ENCODE data around the gene DYNLT4.
"Not testable (repeated sequence)": the region's sequence is repeated elsewhere in the genome, so short reads cannot be mapped to it uniquely, and the experiment has no call there.

DYNLT4 gene, protein sequence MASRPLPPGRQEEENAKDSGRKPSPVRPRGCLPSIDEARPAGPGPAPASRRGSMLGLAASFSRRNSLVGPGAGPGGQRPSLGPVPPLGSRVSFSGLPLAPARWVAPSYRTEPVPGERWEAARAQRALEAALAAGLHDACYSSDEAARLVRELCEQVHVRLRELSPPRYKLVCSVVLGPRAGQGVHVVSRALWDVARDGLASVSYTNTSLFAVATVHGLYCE

DNA sequence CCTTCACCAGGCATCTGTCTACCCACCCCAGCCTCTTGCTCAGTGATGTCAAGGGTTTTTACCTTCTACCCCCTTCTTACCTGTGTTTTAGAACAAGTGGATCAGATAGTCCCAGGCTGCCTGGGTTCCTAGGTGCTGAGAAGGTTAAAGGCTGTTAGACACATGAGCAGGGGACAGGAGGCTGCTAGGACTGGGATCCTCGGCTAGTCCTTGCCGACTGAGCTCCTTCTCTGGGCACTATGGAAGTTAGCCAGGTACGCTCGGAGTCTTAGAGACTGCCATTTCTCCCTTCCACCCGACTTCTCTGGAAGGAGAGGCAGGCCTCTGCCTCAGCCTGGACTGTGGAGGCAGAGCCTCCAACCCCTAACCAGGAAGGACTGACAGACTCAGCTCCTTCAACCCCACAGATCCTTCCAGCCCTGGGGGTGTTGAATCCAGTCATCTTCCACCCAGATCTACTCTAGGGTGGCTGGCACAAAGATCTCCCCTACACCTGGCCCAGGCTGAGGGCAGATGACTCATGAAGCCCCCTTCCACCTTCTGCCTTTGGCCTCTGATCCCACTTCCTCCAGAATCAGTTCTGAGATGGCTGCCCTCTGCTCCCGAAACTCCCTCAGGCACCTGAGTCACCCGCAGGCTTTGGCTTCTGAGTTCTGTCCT is at the start of gene DYNLT4:
DYNLT4 (minus strand) TSS at position 648 of the 660 bp plus-strand sequence. CDS start 683 bp downstream, outside the sequence.
- DNase-seq (ENCODE audit: low read depth, low spot score) = no peak

DNA sequence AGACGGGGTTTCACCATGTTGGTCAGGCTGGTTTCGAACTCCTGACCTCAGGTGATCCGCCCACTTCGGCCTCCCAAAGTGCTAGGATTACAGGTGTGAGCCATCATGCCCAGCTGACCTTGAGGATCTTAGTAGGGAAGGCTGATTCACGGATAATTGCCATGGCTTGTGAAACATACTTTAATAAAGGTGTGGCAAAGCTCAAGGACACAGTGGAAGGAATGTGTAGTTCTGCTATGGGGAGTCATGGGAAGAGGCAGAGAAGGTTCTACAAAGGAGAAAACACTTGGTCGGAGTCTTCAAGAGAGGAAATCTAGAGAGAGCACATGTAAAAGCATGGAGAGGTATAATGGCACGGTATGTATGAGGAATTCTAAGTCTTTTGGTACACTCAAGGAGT is 48.6 kb upstream of the DYNLT4 start:
- no peak for DNase-seq (ENCODE audit: low read depth, low spot score)

DNA sequence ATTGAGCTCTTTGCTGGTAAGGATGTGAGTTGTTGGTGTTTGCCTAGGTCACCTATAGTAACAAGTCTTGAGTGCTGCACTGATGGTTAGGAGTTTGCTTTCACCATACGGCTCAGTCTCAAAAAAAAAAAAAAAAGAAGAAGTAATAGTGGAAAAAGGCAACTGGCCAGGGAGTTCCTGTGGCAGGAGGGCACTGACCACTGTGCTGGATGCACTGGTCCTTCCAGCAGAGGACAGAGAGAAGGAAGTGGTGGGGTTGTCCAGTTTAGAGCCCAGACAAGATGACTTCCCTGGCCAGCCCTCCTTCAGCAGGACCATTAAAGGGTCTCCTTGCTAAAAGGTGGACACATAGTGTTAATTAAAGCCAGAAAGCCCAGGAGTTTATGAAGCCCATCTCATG is 47.8 kb upstream of the DYNLT4 start:
- no peak for DNase-seq (ENCODE audit: low read depth, low spot score)

DNA sequence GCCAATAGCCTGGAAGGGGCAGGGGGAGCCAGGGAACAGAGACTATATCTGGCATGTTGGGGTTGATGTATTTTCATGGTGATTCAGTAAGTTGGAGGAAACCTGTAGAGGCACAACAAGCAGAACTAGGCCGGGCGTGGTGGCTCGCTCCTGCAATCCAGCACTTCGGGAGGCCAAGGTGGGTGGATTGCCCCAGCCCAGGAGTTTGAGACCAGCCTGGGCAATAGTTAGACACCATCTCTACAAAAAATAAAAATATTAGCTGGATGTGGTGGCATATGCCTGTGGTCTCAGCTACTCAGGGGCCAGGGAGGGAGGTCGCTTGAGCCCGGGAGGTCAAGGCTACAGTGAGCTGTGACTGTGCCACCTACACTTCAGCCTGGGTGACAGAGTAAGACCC is 46.0 kb upstream of the DYNLT4 start:
- DNase-seq (ENCODE audit: low read depth, low spot score) = no peak

DNA sequence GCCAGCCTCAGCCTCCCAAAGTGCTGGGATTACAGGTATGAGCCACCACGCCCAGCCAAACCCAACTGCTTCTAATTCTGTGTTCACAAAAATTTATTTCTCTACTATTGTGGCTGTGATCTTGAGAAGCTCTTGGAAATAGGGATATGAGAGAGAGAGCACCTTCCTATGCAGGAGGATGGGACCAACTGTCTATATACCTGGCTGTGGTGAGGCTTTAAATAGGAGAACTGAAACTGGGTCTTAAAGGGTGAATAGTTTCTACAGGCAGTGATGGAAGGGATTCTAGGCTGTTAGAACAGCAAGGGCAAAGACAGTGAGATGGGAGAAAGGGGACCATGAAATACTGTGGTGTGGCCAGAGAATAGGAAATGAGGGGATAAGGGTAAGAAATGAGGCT is 44.2 kb upstream of the DYNLT4 start:
- no peak for DNase-seq (ENCODE audit: low read depth, low spot score)

DNA sequence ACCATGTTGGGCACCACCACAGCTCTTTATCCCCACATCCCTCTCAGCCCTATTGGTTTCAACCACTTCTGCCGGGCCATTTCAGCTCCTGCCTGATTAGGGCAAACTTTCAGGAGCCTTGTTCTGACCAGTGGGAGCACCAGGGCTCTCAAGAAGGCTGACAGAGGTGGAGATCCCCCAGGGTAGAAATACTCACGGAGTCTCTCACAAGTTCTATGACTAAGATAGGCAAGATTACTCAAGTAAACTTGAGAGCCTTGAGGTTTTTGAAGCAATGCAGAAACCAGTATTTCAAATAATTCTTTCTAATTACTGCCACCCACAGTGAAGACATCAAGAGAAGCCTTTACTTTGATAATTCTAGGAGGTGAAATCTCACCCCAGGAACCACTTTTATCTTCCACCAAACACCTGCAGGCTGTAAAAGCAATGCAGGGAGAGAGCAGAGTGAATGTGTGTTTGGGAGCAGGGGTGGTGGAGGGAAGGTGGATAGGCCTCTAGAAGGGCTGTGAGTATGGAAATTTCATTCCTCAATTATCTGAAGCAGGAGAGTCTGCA is 42.5 kb upstream of the DYNLT4 start:
- no peak for DNase-seq (ENCODE audit: low read depth, low spot score)

DNA sequence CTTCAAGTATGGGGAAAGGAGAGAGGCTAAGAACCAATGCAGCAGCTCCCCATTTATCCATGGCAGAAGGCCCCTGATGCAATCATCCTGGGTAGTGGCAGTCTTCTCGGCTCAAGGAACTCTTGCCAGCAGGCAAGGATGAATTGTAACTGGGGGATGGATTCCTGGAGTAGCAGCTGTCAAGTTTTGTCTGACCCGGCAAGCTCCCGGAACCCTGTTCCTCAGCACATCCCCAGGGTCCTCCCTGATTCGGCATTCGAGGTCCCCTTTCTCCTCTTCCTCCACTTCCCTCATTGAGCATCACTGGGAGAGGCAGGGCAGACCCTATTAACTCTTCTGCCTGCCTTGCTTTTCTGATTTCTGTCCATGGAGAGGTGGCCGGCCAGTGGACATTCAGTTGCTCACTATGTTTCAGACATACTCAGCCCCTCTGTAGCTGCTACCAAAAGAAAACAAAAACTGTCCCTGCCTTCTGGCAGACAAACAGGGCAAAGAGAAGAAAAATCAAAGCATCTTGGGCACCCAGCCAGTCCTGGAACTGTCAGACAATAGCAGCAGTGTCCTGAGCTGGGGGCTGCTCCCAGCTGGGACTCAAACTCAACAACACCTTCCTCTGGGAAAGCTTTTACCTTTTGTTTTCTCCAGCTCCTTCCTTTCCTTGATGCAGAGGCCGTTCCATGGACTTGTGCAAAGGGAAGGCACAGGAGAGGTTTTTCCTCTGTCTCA is 41.5 kb upstream of the DYNLT4 start:
- DNase-seq (ENCODE audit: low read depth, low spot score) = no peak

DNA sequence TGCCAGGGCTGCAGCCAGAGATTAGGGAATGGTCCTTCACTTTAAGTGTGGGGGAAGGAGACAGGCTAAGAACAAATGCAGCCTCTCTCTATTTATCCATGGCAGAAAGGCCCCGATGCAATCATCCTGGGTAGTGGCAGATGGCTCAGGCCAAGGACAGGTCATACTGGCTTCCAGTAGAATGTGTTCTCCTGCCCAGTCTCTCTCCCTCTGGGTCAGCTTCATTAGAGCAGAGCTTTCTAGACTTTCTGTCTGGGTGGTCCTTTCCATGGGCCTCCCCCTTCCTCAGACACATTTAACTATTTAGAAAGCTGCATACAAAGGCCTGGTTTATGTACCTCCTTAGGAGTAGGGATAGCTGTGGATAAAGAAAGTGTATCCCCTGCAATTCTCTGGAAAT is 40.7 kb upstream of the DYNLT4 start:
- DNase-seq (ENCODE audit: low read depth, low spot score) = no peak

DNA sequence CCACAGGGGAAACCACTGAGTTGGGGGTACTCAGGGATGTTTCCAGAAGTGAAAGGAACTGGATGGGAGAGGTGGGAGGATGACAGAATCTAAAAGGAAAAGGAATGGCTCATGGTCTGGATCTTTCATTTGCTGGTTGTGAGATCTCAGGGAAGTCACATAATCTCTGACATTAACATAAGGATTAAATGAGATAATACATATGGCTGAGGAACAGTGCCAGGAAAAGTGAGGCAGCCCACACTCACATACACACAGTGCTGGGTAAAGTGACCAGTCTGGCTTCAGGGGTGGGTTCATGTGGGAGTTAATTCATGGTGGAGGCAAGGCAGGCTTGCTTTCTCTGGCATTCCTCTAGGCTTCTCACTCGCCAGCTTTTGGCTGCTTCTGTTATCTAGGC is 39.8 kb upstream of the DYNLT4 start:
- no peak for DNase-seq (ENCODE audit: low read depth, low spot score)

DNA sequence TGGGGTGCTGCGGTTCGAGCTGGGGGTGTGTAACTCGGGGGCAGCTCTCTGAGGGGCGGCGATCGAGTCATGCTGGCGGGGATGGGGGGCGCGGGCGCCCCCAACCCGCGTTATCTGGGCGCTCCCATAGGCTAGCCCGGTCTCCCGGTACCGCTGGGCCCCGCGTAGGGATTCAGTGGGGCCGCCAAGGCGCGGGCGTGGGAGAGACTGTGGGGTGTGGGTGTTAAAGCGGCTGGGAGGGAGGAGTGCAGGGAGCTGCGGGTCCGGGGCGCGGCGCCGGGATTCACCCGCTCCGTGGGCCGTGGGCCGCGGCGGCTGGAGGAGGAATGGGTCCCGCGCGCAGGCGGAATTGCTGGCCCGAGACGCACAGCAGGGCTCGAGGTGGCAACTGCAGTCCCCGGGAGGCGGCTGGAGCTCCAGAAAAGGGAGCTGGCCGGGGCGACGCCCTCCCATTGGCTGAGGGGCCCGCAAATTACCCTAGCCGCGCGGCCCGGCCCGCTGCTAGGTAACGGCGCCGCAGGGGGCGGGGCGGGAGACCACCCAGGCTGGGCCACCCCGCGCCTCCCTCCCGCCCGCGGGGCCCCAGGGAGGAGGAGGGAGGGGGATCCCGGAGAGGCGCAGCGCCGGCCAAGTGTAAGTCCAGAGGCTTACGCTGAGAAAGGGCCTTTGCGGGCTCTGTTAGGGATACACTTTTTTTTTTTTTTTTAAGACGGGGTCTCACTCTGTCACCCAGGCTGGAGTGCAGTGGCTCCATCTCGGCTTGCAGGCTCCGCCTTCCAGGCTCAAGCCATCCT is 35.9 kb upstream of the DYNLT4 start, which contains the start of gene PTCH2:
PTCH2 (minus strand) TSS at position 392 of the 794 bp plus-strand sequence; CDS start at position 71, 321 bp downstream.
- DNase-seq (ENCODE audit: low read depth, low spot score) = no peak

DNA sequence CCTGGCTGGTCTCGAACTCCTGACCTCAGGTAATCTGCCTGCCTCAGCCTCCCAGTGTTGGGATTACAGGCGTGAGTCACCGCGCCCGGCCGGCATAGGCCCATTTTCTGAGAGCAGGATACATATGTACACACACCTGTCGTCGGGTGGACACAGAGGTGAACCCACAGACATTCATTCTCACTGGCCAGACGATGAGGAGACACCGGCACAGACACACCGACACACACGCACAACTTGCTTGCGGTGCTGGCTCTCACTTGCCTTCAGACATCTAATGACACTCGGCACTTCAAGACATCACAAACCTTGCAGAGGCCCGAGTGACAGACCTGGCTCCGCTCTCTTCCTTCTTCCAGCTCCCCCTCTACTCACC is 35.3 kb upstream of the DYNLT4 start:
- DNase-seq (ENCODE audit: low read depth, low spot score) = no peak

DNA sequence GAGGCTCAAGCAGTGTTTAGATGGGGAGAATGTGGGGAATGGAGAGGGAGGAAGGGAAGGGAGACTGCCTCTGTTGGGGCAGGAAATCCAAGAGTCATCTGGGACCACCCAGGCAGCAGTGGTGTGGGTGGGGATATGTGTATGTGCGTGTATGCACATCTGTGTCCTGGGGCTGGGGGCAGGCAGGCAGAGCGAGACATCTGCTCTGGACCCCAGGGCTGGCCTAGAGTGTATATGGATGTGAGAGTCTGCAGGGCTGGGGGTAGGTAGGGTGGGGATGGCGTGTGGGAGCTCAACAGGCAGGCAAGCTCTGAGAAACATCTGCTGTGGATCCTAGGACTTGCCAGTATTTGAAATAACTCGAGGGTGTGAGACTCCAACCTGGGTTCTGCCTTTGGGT is 32.4 kb upstream of the DYNLT4 start:
- no peak for DNase-seq (ENCODE audit: low read depth, low spot score)

DNA sequence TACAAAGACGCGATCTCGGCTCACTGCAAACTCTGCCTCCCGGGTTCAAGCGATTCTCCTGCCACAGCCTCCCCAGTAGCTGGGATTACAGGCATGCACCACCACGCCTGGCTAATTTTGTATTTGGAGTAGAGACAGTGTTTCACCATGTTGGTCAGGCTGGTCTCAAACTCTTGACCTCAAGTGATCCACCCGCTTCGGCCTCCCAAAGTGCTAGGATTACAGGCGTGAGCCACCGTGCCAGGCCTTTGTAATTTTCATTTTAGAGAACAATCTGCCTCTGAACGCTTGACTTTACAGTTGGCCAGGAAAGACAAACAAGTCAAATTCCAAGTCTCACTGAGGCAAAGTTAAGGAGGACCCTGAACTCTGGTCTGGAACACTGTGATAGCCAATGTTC is 31.1 kb upstream of the DYNLT4 start:
- DNase-seq (ENCODE audit: low read depth, low spot score) = not testable (repeated sequence)

DNA sequence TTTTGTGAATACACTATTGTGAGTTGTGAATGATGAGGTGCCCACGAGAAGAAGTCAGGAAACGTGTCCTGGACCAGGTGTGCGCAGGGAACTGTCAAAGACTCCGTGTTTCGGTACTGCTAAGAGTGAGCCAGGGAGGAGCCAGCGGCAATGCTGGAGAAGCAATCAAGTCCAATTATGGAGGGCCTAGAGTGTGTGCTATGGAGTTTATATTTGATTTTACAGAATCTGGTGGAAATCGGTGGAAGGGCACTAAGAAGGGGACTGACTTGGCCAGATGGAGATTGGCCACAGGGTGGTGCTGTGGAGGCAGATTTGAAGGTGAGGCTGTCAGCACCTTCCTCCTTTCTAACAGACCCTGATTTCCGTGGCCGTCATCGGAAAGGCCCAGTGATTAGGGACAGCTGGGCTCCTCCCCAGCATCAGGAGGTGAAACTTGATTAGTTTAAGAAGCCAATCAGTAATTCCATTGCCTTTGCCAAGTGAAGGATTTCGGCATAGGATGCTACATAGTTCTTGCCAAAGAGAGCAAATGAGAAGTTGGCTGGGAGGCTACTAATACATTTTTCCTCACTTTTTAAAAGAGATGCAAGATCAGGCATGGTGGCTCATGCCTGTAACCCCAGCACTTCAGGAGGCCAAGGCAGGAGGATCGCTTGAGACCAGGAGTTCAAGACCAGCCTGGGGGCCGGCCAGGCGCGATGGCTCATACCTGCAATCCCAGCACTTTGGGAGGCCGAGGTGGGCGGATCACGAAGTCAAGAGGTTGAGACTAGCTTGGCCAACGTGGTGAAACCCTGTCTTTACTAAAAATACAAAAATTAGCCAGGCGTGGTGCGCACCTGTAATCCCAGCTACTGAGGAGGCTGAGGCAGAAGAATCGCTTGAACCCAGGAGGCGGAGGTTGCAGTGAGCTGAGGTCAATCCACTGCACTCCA is 28.9 kb upstream of the DYNLT4 start:
- DNase-seq (ENCODE audit: low read depth, low spot score) = peak; percentile 80

DNA sequence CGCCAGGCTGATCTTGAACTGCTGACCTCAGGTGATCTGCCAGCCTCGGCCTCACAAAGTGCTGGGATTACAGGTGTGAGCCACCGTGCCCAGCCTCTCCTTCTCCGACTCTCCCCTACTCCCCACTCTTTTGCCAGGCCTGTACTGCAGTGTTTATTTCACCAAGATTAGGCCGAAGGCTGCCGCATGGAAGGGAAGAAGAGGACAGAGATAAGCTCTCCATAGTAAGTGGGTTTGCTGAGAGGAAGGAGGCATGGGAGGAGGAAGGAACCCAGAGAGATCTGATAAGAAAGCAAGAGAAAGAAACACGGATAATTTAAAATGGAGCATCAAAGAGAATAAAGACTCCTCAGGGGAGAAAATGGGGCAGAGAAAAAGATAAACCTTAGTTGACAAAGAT is 27.2 kb upstream of the DYNLT4 start:
- no peak for DNase-seq (ENCODE audit: low read depth, low spot score)

DNA sequence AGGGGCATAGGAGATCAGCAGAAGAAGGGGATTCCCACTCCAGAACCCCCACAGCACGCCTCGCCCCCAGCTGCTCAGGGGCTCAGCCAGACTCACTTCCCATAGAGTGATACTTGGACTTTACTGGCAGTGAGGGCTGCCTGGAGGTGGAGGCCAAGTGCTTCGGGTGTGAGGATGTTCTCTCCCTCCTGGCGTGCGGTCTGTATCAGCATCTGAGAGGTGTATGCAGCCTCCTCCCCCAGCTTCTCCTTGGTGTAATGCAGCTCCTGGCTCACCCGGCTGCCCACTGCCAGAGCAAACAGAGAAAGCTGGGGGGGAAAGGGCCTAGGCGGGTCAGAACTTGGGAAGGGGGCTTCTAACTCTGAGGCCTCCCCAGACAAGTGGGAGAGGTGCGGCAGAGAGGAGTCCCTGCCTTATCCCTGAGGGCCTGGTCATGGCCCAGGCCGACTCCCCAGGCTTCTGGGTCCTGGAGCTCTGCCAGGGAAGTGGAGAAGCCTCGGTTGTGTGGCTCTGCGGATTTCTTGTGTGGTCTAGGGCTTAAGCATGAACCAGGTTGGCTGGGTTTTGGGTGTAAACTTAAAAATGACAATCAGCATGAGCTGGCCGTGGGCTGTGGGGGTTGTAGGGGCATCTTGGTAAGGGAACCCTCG is 25.0 kb upstream of the DYNLT4 start:
- DNase-seq (ENCODE audit: low read depth, low spot score) = no peak

DNA sequence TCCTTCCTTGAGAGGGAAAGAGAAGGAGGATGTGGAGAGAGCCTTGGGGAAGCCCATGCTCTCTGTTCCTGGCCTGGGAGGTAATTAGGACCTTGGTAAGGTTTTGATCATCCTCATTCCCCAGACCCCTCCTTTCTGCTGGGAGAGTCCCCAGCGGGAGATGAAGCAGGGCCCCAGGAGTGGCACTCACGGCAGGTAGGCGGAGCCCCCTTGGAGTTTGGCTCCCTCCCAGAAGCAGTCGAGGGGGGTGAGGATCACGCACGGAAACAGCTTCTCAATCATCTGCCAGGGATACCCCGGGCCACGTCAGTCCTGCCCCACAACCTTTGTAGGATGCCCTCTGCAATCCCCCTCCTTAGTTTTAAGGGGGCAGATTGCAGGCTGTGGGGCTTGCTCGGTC is 24.4 kb upstream of the DYNLT4 start:
- no peak for DNase-seq (ENCODE audit: low read depth, low spot score)

DNA sequence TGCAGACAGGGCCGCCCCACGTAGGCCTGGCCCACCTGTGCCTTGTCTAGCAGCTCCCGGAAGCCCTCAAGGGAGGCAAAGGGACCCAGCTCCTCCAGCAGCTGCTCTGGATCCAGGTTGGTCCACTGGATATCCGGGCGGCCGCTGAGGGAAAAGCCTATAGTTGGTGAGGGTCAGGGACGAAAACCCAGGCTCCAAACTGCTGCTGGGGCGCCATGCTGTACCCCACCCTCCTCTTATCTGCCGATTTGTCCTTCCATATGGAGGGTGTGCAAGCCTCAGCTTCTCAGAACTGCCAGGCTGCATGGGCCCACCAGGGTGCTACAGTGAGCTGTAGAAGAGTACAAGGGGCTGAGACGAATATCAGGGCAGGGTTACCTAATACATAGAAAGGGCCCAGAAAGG is 23.8 kb upstream of the DYNLT4 start:
- no peak for DNase-seq (ENCODE audit: low read depth, low spot score)

DNA sequence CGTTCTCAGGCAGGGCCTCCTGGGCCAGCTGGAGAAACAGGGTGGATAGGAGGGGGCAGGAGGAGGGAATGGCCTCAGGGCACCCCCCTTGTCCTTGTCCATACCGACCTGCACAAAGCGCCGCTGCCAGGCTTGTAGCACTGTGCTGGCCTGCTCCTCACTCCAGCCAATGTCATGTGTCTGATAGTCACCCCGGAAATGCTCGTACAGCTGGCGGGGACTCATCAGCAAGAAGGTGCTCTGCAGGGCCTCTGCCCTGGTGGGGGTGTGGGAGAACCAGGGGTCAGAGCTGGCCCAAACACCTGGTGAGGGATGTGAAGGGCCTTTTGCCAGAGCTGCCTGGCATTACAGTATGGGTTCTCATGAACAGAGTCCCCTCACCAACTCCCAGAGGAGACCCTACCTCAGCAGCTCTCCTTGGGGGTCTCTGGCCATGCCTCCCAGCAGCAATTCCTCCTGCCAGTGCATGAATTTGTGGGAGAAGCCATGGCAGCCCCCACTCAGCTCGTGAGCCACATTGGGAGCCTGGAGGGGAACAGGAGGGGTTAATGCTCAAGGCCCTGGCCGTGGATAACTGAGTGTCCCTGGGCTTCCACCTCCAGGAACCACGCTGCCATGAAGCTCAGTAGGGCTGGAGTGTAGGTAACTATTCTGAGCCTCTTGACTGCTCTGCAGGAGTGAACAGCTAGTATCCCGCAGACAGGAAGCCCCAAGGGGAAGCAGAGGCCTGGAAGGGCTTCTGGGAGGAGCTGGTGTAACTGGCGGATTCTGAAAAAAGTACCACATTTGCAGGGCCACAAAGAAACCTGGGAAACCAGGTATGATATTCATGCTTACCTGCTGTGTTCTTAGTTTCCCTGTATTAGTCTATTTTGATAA is 22.6 kb upstream of the DYNLT4 start:
- no peak for DNase-seq (ENCODE audit: low read depth, low spot score)

Data from activated naive CD8-positive, alpha-beta T cell treated with anti-CD3 and anti-CD28 coated beads, Interleukin-2, amount 50 U/mL, for 16 hours (primary cell).